ENCODE results near the gene APBB1. TPM values are rescaled to one million over a fixed set of nuclear protein-coding genes. Genes with fewer than 3 reads are reported as not detected.

APBB1 gene
- total and polyA plus RNA-seq, 8 donors, result 18.8 to 60.1 (median 22.0) TPM

GRCh38 chr11:6433998-6434660 is 15.2 kb upstream of the APBB1 start:
- DNase-seq, result no peak
- no peaks in the 10 kb centered on the region for H3K9me3 ChIP-seq
- intact Hi-C loops (cut with DNase I; ENCODE audit: low total_unique reads), result no loop called here
- H3K4me3 ChIP-seq, result no peak overlapping the region
- TF ChIP-seq POLR2A (IDR thresholded peaks at IDR 0.05) (no peak), POLR2AphosphoS5 (IDR thresholded peaks at IDR 0.05) (no peak), EP300 (IDR thresholded peaks at IDR 0.05) (no peak)
- TF ChIP-seq, protein P1, sequence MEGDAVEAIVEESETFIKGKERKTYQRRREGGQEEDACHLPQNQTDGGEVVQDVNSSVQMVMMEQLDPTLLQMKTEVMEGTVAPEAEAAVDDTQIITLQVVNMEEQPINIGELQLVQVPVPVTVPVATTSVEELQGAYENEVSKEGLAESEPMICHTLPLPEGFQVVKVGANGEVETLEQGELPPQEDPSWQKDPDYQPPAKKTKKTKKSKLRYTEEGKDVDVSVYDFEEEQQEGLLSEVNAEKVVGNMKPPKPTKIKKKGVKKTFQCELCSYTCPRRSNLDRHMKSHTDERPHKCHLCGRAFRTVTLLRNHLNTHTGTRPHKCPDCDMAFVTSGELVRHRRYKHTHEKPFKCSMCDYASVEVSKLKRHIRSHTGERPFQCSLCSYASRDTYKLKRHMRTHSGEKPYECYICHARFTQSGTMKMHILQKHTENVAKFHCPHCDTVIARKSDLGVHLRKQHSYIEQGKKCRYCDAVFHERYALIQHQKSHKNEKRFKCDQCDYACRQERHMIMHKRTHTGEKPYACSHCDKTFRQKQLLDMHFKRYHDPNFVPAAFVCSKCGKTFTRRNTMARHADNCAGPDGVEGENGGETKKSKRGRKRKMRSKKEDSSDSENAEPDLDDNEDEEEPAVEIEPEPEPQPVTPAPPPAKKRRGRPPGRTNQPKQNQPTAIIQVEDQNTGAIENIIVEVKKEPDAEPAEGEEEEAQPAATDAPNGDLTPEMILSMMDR (IDR thresholded peaks at IDR 0.05), result no peak
- H3K4me1 ChIP-seq, result peaks cover 0 to 13% (median 3%) of the 10 kb centered on the region in 4 donors
- H3K36me3 ChIP-seq, result no peaks in the 10 kb centered on the region
- no peak overlapping the region for H3K27ac ChIP-seq
- no peaks in the 10 kb centered on the region for H3K27me3 ChIP-seq
- 44 to 64% (median 51%) methylated on average over 5 of the region's 5 CpGs for WGBS, 5 donors

GRCh38 chr11:6431861-6432260 is 13.0 kb upstream of the APBB1 start:
- TF ChIP-seq EP300 (IDR thresholded peaks at IDR 0.05), result no peak
- TF ChIP-seq POLR2A (IDR thresholded peaks at IDR 0.05), result no peak
- no peak for TF ChIP-seq POLR2AphosphoS5 (IDR thresholded peaks at IDR 0.05)
- TF ChIP-seq, protein P1 (IDR thresholded peaks at IDR 0.05), result no peak
- 79 to 98% (median 93%) methylated on average over 3 of the region's 3 CpGs for WGBS, 5 donors
- intact Hi-C loops (cut with DNase I; ENCODE audit: low total_unique reads), result no loop called here

GRCh38 chr11:6427516-6427915 is 8.6 kb upstream of the APBB1 start:
- no peaks in the 10 kb centered on the region for H3K36me3 ChIP-seq
- TF ChIP-seq, protein P1 (IDR thresholded peaks at IDR 0.05), result no peak
- no peak for TF ChIP-seq POLR2AphosphoS5 (IDR thresholded peaks at IDR 0.05)
- no peak for TF ChIP-seq POLR2A (IDR thresholded peaks at IDR 0.05)
- TF ChIP-seq EP300 (IDR thresholded peaks at IDR 0.05), result no peak
- DNase-seq, result no peak
- no peak overlapping the region for H3K4me3 ChIP-seq
- H3K9me3 ChIP-seq, result no peaks in the 10 kb centered on the region
- intact Hi-C loops (cut with DNase I; ENCODE audit: low total_unique reads), result no loop called here
- no peaks in the 10 kb centered on the region for H3K4me1 ChIP-seq
- no peaks in the 10 kb centered on the region for H3K27me3 ChIP-seq
- no peak overlapping the region for H3K27ac ChIP-seq

More at GRCh38 chr11:6431861-6432260, 13.0 kb upstream of the APBB1 start:
- no peak overlapping the region for H3K4me3 ChIP-seq
- H3K4me1 ChIP-seq, result peaks cover 0 to 6% (median 3%) of the 10 kb centered on the region in 4 donors
- no peak for DNase-seq
- no peaks in the 10 kb centered on the region for H3K36me3 ChIP-seq
- H3K27ac ChIP-seq, result no peak overlapping the region
- H3K9me3 ChIP-seq, result no peaks in the 10 kb centered on the region
- no peaks in the 10 kb centered on the region for H3K27me3 ChIP-seq

DNA sequence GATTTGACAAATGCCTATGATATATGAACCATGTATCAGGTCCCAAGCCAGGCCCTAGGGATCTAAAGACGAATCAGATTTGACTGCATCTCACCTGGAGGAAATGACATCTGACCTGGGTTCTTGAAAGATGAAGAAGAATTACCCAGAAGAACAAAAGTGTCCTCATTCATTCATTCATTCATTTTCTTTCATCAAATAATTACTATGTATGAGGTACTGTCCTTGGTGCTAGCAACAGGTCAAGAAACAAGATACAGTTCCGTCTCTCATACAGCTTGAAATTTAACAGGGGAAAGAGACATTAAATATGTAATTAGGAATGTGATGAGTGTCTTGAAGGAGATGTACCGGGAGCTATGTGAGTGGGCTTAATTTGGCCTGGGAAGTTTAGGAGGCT is 1.8 kb upstream of the APBB1 start:
- Histone ChIP-seq H3K9me3 (no peaks in the 10 kb centered on the region), H3K36me3 (no peaks in the 10 kb centered on the region), H3K27me3 (peaks cover 0 to 4% (median 0%) of the 10 kb centered on the region in 3 donors), H3K4me1 (peaks cover 6 to 38% (median 16%) of the 10 kb centered on the region in 4 donors), H3K27ac (no peak overlapping the region), H3K4me3 (no peak overlapping the region)
- intact Hi-C loops (cut with DNase I; ENCODE audit: low total_unique reads), result no loop called here
- WGBS, 5 donors, result 93 to 97% (median 94%) methylated on average over 3 of the region's 3 CpGs
- TF ChIP-seq POLR2AphosphoS5 (IDR thresholded peaks at IDR 0.05) (no peak), POLR2A (IDR thresholded peaks at IDR 0.05) (no peak), EP300 (IDR thresholded peaks at IDR 0.05) (no peak)
- TF ChIP-seq, protein P1 (IDR thresholded peaks at IDR 0.05), result no peak
- DNase-seq, result no peak

Data from stomach (tissue), 9 donors.